Measurements from ENCODE around the gene SEMA5B. TPM values are rescaled to one million over a fixed set of nuclear protein-coding genes. Genes with fewer than 3 reads are reported as not detected.

SEMA5B gene
- total RNA-seq, 4 donors from 2014 or later, result 0.29 to 25.4 (median 4.5) TPM; not detected in 1

DNA sequence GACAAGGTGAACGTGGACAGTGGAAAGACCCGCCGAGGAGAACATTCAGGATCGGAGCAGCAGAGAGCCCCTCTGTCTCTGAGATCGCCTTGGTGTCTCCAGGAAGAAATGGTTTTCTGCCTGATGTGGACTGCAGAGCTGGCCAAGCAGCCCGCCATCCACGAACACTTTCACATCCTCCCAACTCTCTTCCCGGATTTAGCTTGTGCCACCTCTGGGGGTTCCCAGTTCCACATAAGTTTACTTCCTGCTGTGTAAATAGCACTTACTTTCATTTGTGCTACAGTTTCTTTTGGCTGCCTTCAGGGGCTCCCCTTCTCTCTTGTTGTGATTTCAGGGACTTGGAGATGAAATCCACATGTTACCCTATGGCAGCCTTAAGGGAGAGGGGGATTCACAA, 48.4 kb downstream of the SEMA5B start:
- no peak for DNase-seq
- no peaks in the 10 kb centered on the region for H3K9me3 ChIP-seq
- H3K4me3 ChIP-seq, result no peak overlapping the region
- peak overlapping the region; percentile 19 to 20 for H3K27ac ChIP-seq
- intact Hi-C loops (cut with DNase I; ENCODE audit: low total_unique reads), result no loop called here
- no peak for TF ChIP-seq POLR2A (IDR thresholded peaks at IDR 0.05)
- TF ChIP-seq, protein P1, sequence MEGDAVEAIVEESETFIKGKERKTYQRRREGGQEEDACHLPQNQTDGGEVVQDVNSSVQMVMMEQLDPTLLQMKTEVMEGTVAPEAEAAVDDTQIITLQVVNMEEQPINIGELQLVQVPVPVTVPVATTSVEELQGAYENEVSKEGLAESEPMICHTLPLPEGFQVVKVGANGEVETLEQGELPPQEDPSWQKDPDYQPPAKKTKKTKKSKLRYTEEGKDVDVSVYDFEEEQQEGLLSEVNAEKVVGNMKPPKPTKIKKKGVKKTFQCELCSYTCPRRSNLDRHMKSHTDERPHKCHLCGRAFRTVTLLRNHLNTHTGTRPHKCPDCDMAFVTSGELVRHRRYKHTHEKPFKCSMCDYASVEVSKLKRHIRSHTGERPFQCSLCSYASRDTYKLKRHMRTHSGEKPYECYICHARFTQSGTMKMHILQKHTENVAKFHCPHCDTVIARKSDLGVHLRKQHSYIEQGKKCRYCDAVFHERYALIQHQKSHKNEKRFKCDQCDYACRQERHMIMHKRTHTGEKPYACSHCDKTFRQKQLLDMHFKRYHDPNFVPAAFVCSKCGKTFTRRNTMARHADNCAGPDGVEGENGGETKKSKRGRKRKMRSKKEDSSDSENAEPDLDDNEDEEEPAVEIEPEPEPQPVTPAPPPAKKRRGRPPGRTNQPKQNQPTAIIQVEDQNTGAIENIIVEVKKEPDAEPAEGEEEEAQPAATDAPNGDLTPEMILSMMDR (IDR thresholded peaks at IDR 0.05), result no peak
- peaks cover 0 to 5% of the 10 kb centered on the region in 2 donors for H3K4me1 ChIP-seq
- no peaks in the 10 kb centered on the region for H3K27me3 ChIP-seq
- H3K36me3 ChIP-seq, result no peaks in the 10 kb centered on the region

DNA sequence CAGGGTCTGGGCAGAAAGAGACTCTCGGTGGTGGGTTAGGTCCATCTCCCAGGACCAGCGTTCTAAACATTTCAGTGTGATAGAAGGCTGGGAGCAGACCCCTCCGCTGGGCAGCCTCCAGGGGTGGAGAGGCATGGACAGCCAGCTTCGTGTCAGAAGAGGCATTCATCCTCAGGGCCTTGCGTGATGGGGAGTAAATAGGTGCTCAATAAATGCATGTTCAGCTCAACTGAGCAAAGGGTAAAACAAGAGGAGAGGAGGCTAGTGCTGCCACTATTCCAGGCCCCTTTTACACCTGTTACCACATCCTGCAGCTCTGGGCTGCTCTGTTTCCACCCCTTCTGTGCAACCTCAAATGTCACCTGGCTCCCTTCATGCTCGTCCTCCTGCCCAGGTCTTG, 49.0 kb downstream of the SEMA5B start:
- peaks cover 0 to 5% of the 10 kb centered on the region in 2 donors for H3K4me1 ChIP-seq
- H3K27ac ChIP-seq, result no peak overlapping the region
- H3K36me3 ChIP-seq, result no peaks in the 10 kb centered on the region
- TF ChIP-seq POLR2A (IDR thresholded peaks at IDR 0.05), result no peak
- TF ChIP-seq, protein P1 (IDR thresholded peaks at IDR 0.05), result no peak
- no peak for DNase-seq
- H3K4me3 ChIP-seq, result no peak overlapping the region
- intact Hi-C loops (cut with DNase I; ENCODE audit: low total_unique reads), result no loop called here
- no peaks in the 10 kb centered on the region for H3K9me3 ChIP-seq
- H3K27me3 ChIP-seq, result no peaks in the 10 kb centered on the region

DNA sequence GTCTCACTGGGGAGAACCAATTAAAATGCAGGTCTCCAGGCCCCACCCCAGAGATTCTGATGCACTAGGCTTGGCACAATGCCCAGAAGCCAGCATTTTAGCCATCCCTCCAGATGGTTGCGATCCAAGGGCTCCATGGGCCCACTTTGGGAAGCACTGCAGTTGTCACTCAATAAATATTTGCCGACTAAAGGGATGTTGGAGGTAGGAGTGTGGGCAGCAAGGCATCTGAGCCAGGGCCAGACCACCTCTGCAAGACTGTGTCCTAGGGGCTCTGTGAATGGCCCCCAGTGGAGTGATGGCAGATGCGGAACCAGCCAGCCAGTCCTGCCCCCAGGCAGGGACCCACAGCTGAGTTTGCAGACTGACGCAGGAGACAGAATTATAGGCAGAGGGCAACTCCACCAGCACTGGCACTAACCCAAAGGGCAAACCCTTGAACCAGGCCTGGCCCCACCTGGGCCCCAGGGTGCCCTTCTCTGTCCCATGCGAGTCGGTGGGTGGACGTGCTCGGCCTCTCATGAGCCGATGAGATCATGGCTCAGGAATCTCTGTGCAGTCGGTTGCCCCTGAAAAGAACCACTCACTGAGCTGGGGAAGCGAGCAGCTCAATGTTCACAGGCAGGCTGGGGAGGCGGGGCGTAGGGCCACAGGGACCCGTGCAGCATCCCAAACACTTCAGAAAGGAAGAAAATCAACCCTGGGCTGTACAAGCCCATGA, 49.7 kb downstream of the SEMA5B start:
- Histone ChIP-seq H3K4me1 (peaks cover 0 to 5% of the 10 kb centered on the region in 2 donors), H3K27ac (no peak overlapping the region), H3K4me3 (no peak overlapping the region), H3K9me3 (no peaks in the 10 kb centered on the region), H3K27me3 (no peaks in the 10 kb centered on the region), H3K36me3 (no peaks in the 10 kb centered on the region)
- TF ChIP-seq, protein P1 (IDR thresholded peaks at IDR 0.05), result no peak
- no peak for TF ChIP-seq POLR2A (IDR thresholded peaks at IDR 0.05)
- intact Hi-C loops (cut with DNase I; ENCODE audit: low total_unique reads), result no loop called here
- peak; percentile 41 to 45 for DNase-seq

DNA sequence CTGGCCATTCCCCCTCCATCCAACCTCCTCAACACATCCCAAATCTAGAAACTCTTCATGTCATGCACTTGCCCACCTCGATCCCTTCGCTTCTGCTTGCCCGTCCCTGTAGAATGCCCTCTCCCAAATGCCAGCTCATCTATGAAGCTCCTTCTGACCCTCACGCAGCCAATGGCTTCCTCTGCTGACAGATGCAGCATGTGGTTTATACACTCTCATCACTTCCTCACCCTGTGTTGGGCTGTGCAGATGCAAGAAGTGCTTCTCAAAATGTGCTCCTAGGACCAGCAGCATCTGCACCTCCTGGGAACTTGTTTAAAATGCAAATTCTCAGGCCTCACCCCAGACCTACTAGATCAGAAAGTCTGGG, 51.7 kb downstream of the SEMA5B start:
- TF ChIP-seq, protein P1 (IDR thresholded peaks at IDR 0.05), result no peak
- TF ChIP-seq POLR2A (IDR thresholded peaks at IDR 0.05), result no peak
- H3K4me3 ChIP-seq, result no peak overlapping the region
- H3K27ac ChIP-seq, result peak overlapping the region; percentile 78 to 89
- no peaks in the 10 kb centered on the region for H3K9me3 ChIP-seq
- peaks cover 0 to 5% of the 10 kb centered on the region in 2 donors for H3K4me1 ChIP-seq
- H3K27me3 ChIP-seq, result no peaks in the 10 kb centered on the region
- no peak for DNase-seq
- intact Hi-C loops (cut with DNase I; ENCODE audit: low total_unique reads), result no loop called here
- H3K36me3 ChIP-seq, result no peaks in the 10 kb centered on the region

DNA sequence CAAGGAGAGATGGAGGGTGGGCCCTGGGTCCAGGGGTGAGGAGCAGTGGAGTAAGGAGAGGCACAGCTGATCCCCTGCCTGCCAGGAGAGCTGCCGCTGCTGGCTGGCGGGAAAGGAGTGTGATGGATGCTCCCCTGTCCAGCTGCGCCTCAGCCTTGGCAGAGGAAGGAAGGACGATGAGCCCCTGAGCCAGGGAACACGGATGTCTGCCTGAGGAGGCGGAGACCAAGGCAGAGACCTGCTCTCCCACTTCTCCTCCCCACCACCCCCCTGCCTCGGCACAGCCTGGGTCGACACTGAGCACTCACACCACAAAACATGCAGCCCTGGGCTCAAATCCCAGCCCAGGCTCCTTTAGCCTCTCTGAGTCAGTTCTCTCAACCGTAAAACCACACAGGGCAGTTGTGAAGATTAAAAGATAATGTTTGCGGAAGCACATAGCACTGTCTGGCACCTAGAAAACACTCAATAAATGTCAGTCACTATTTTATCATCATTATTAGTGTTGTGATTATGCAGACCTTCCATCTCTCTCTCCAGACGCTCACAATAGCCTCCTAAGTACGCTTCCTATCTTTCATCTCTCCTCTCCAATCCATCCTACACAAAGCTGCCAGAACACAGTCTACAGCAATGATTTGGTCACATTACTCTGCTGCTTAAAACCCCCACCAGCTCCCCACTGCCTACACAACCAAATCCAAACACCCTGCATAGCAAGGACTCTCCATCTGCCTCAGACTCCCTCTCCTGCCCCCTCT, 52.2 kb downstream of the SEMA5B start:
- Histone ChIP-seq H3K4me1 (peaks cover 0 to 5% of the 10 kb centered on the region in 2 donors), H3K27ac (peak overlapping the region; percentile 78 to 89), H3K36me3 (no peaks in the 10 kb centered on the region), H3K27me3 (no peaks in the 10 kb centered on the region), H3K9me3 (no peaks in the 10 kb centered on the region), H3K4me3 (no peak overlapping the region)
- intact Hi-C loops (cut with DNase I; ENCODE audit: low total_unique reads), result no loop called here
- TF ChIP-seq, protein P1 (IDR thresholded peaks at IDR 0.05), result no peak
- TF ChIP-seq POLR2A (IDR thresholded peaks at IDR 0.05), result no peak
- DNase-seq, result peak; percentile 86 to 91

Measured in uterus (tissue), 4 donors.